Testis (tissue), 3 donors: ENCODE data around the gene NCOR1. TPM values are rescaled to one million over a fixed set of nuclear protein-coding genes. Genes with fewer than 3 reads are reported as not detected.
"Not testable (repeated sequence)": the region's sequence is repeated elsewhere in the genome, so short reads cannot be mapped to it uniquely, and the experiment has no call there.

ENCODE experiments used
- DNase-seq: peaks from one replicate; pipeline ENCODE4 v3.0.0-alpha.2; 2019
- H3K27ac ChIP-seq, 2 donors: fragments of 200-600 bp; sonication (generic); one replicate each; pipeline ENCODE4 v1.5.1; 2019
- H3K27me3 ChIP-seq: fragments of 200-600 bp; sonication (generic); one replicate; pipeline ENCODE4 v1.5.1; 2019
- H3K36me3 ChIP-seq: fragments of 200-600 bp; sonication (generic); one replicate; pipeline ENCODE4 v1.5.1; 2017; ENCODE audit warnings: low read depth; ENCODE audit errors: missing control alignments
- H3K4me1 ChIP-seq: fragments of 200-600 bp; sonication (generic); one replicate; pipeline ENCODE4 v1.5.1; 2019
- H3K4me3 ChIP-seq, 2 donors: fragments of 200-600 bp; sonication (generic); one replicate each; pipeline ENCODE4 v1.5.1; 2017 to 2019
- H3K9me3 ChIP-seq: fragments of 200-600 bp; sonication (generic); one replicate; pipeline ENCODE4 v1.5.1; 2017
- CTCF ChIP-seq, 3 experiments: fragments of 450-650 bp in 2 of 3; fragments of 200-600 bp in 1 of 3; sonication (generic) in 1 of 3; IDR thresholded peaks; one replicate each; pipeline ENCODE4 v1.5.1; 2016 to 2019; ENCODE audit warnings: antibody characterized with exemption in 3 of 3, mild to moderate bottlenecking in 2 of 3, moderate library complexity in 1 of 3
- POLR2A ChIP-seq: fragments of 450-650 bp; IDR thresholded peaks from one replicate; pipeline ENCODE4 v1.6.1; 2017; ENCODE audit warnings: antibody characterized with exemption, mild to moderate bottlenecking, moderate library complexity
- WGBS, 2 donors: methylation state at CpG; one replicate each; pipeline ENCODE4 v1.1.5; 2018; 5-methylcytosine and 5-hydroxymethylcytosine counted together
- intact Hi-C: fragments of 100-400 bp; cut with DNase I; formaldehyde crosslinking; loops from one replicate; pipeline ENCODE4 v1.15.1; 2023; ENCODE audit warnings: low total_unique reads
- polyA plus RNA-seq: library from polyadenylated mRNA; stranded (reverse); fragments of 350-450 nt; fragmentation: Illumina TruSeq; extraction: RNeasy Lipid Tissue Mini Kit (QIAGEN cat#74804); gene quantifications from one replicate; pipeline ENCODE4 v1.2.3, GENCODE V29; 2014; ENCODE audit warnings: low read depth, low replicate concordance; ENCODE audit not compliant: insufficient read depth
- total RNA-seq, 2 donors: library from RNA; depleted of rRNA; stranded (reverse); fragments of >200 nt; gene quantifications; one replicate each; pipeline ENCODE4 v1.2.3, GENCODE V29; 2016

The NCOR1 gene
- total and polyA plus RNA-seq, 3 donors from 2014 or later, result 88.6 to 281 (median 270) TPM

DNA sequence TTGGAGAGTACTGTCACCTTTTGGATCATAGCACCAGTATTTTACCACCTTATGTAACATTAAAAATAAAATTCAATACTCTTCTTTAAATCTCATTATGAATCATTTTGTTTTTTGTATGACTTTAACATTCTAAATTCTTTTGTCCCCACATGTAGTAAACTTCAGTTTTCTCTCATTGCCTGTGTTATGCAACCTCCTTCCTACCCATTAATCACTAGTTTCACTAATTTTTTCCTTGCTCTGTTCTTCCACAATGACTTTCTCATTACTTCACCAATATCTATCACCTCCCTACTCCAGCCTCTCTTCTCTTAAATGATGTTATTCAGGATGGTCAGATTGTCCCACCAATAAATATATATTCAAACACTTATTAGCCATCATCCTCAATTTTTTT lies 147.0 kb downstream of the NCOR1 start:
- H3K4me1 ChIP-seq, result no peaks in the 10 kb centered on the region
- no peak for DNase-seq
- no peaks in the 10 kb centered on the region for H3K9me3 ChIP-seq
- intact Hi-C loops, result no loop called here
- TF ChIP-seq POLR2A, result no peak
- TF ChIP-seq CTCF (IDR thresholded peaks at IDR 0.05), result no peak
- no peaks in the 10 kb centered on the region for H3K36me3 ChIP-seq
- H3K27ac ChIP-seq, result no peak overlapping the region
- no peaks in the 10 kb centered on the region for H3K27me3 ChIP-seq
- H3K4me3 ChIP-seq, result no peak overlapping the region

GRCh38 chr17:16066125-16066524 lies 149.2 kb downstream of the NCOR1 start:
- no peak overlapping the region for H3K27ac ChIP-seq
- H3K4me1 ChIP-seq, result no peaks in the 10 kb centered on the region
- DNase-seq, result no peak
- no peaks in the 10 kb centered on the region for H3K27me3 ChIP-seq
- no peaks in the 10 kb centered on the region for H3K9me3 ChIP-seq
- TF ChIP-seq POLR2A (no peak), CTCF (IDR thresholded peaks at IDR 0.05) (no peak)
- H3K36me3 ChIP-seq, result no peaks in the 10 kb centered on the region
- 89 to 94% methylated on average over 4 of the region's 4 CpGs for WGBS, 2 donors
- intact Hi-C loops, result no loop called here
- no peak overlapping the region for H3K4me3 ChIP-seq

- intact Hi-C loops, result no loop called here
- Histone ChIP-seq H3K27ac (no peak overlapping the region), H3K36me3 (no peaks in the 10 kb centered on the region), H3K4me1 (no peaks in the 10 kb centered on the region), H3K27me3 (no peaks in the 10 kb centered on the region), H3K9me3 (no peaks in the 10 kb centered on the region), H3K4me3 (no peak overlapping the region)
- no peak for DNase-seq
- 83 to 88% methylated on average over 2 of the region's 2 CpGs for WGBS, 2 donors
- no peak for TF ChIP-seq POLR2A
- TF ChIP-seq CTCF (IDR thresholded peaks at IDR 0.05), result no peak
Measured at GRCh38 chr17:16061631-16062030, 153.7 kb downstream of the NCOR1 start.

DNA sequence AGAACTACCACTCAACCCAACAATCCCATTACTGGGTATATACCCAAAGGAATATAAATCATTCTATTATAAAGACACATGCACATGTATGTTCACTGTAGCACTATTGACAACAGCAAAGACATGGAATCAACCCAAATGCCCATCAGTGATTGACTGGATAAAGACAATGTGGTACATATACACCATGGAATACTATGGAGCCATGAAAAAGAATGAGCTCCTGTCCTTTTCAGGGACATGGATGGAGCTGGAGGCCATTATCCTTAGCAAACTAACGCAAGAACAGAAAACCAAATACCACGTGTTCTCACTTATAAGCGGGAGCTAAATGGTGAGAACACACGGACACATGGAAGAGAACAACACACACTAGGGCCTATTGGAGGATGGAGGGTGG lies 160.2 kb downstream of the NCOR1 start:
- H3K9me3 ChIP-seq, H3K27me3 ChIP-seq, H3K36me3 ChIP-seq, H3K4me3 ChIP-seq, H3K4me1 ChIP-seq, DNase-seq, intact Hi-C loops, H3K27ac ChIP-seq: not testable (repeated sequence)
- WGBS, 2 donors, result 71 to 74% methylated on average over 4 of the region's 4 CpGs

- no peaks in the 10 kb centered on the region for H3K36me3 ChIP-seq
- DNase-seq, result no peak
- intact Hi-C loops, result no loop called here
- H3K4me1 ChIP-seq, result no peaks in the 10 kb centered on the region
- H3K27me3 ChIP-seq, result no peaks in the 10 kb centered on the region
- H3K9me3 ChIP-seq, result no peaks in the 10 kb centered on the region
- no peak for TF ChIP-seq POLR2A
- no peak for TF ChIP-seq CTCF (IDR thresholded peaks at IDR 0.05)
- no peak overlapping the region for H3K27ac ChIP-seq
- WGBS, 2 donors, result 15 to 50% methylated on average over 1 of the region's 1 CpG
- H3K4me3 ChIP-seq, result no peak overlapping the region
Measured at GRCh38 chr17:16052486-16052885, 162.8 kb downstream of the NCOR1 start.
